Tibial nerve (tissue), 4 donors: ENCODE measurements around the gene SHC2. TPM values are rescaled to one million over a fixed set of nuclear protein-coding genes. Genes with fewer than 3 reads are reported as not detected.

ENCODE experiments used
- DNase-seq, 2 donors: peaks; one replicate each; pipeline ENCODE4 v3.0.0-alpha.2; 2019; ENCODE audit warnings: low spot score in 2 of 2
- H3K27ac ChIP-seq, 4 donors: fragments of 200-600 bp; sonication (generic) in 3 of 4; one replicate each; pipeline ENCODE4 v1.5.1; 2017 to 2019; ENCODE audit warnings: mild to moderate bottlenecking in 1 of 4
- H3K27me3 ChIP-seq, 2 donors: fragments of 200-600 bp; sonication (generic) in 1 of 2; one replicate each; pipeline versions ENCODE4 v1.5.1 to v1.6.0; 2017 to 2019
- H3K36me3 ChIP-seq, 3 donors: fragments of 200-600 bp; sonication (generic); one replicate each; pipeline ENCODE4 v1.5.1; 2018 to 2019
- H3K4me1 ChIP-seq, 4 donors: fragments of 200-600 bp; sonication (generic) in 3 of 4; one replicate each; pipeline ENCODE4 v1.5.1; 2017 to 2019
- H3K4me3 ChIP-seq, 4 donors: fragments of 200-600 bp; sonication (generic) in 3 of 4; one replicate each; pipeline ENCODE4 v1.5.1; 2017 to 2019; ENCODE audit warnings: mild to moderate bottlenecking in 1 of 4, moderate library complexity in 1 of 4
- H3K9me3 ChIP-seq, 4 donors: fragments of 200-600 bp; sonication (generic) in 3 of 4; one replicate each; pipeline ENCODE4 v1.5.1; 2017 to 2019
- CTCF ChIP-seq, 5 experiments: fragments of 200-600 bp in 3 of 5; fragments of 450-650 bp in 2 of 5; sonication (generic) in 3 of 5; IDR thresholded peaks; one replicate each; pipeline ENCODE4 v1.5.1; 2016 to 2019; ENCODE audit warnings: antibody characterized with exemption in 5 of 5, mild to moderate bottlenecking in 3 of 5, moderate library complexity in 2 of 5
- EP300 ChIP-seq, 2 donors: sonication (generic); formaldehyde crosslinking; IDR thresholded peaks; one replicate each; pipeline ENCODE4 v1.6.1; 2017; ENCODE audit warnings: antibody characterized with exemption in 2 of 2, mild to moderate bottlenecking in 1 of 2
- POLR2A ChIP-seq, 2 donors: fragments of 450-650 bp; IDR thresholded peaks; one replicate each; pipeline ENCODE4 v1.6.1; 2017; ENCODE audit warnings: antibody characterized with exemption in 2 of 2, mild to moderate bottlenecking in 2 of 2, moderate library complexity in 2 of 2
- WGBS, 2 donors: methylation state at CpG; one replicate each; pipeline ENCODE4 v1.1.5; 2018; 5-methylcytosine and 5-hydroxymethylcytosine counted together
- total RNA-seq, 4 donors: library from RNA; depleted of rRNA; stranded (reverse); fragments of >200 nt; gene quantifications; one replicate each; pipeline ENCODE4 v1.1.0, GENCODE V29; 2016

Gene SHC2
- total RNA-seq, 4 donors from 2014 or later = 13.5 to 41.1 (median 22.9) TPM

DNA sequence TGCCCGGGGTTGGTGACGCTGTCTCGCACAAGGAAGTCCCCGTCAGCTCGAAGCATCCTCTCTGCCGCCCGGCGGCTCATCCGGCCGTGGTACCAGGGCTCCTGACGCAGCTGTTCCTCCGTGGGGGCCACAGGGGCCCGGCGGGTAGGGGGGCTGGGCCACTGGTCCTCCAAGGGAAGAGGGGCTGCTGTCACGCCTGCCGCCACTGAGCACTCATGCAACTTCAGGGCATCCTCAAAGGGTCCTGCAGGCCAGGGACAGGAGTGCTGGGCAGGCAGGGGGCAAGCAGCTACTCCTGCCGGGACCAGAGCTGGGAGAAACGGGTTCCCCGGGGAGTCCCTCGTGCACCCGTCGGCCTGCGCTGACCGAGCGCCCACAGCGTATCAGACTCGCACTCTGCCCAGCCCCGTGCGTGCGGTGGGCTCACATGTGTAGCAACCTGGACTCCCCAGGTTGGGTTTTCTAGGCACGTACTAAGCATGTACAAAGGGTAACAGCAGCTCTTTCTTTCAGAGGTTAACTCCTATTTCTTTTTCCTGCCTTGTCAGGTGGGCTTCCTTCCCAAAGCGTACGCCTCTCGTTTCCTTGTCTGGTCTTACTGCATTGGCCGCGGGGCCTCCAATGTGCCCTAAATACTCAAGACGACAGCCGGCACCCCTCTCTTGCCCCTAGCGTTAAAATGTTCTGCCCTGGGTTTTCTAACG, 38.5 kb downstream of the SHC2 start:
- Histone ChIP-seq H3K9me3 (no peaks in the 10 kb centered on the region), H3K27me3 (no peaks in the 10 kb centered on the region), H3K4me3 (no peak overlapping the region), H3K4me1 (peaks cover 0 to 3% (median 0%) of the 10 kb centered on the region in 4 donors), H3K36me3 (peaks cover 0 to 8% (median 0%) of the 10 kb centered on the region in 3 donors), H3K27ac (no peak overlapping the region)
- 75 to 94% methylated on average over 37 to 38 of the region's 40 CpGs for WGBS, 2 donors
- no peak for TF ChIP-seq CTCF (IDR thresholded peaks at IDR 0.05)
- DNase-seq = no peak

- WGBS, 2 donors = 73 to 77% methylated on average over 25 to 29 of the region's 31 CpGs
- Histone ChIP-seq H3K27ac (no peak overlapping the region), H3K4me1 (peaks cover 0 to 3% (median 0%) of the 10 kb centered on the region in 4 donors), H3K27me3 (no peaks in the 10 kb centered on the region), H3K9me3 (no peaks in the 10 kb centered on the region), H3K4me3 (no peak overlapping the region), H3K36me3 (peaks cover 0 to 15% (median 0%) of the 10 kb centered on the region in 3 donors)
- TF ChIP-seq EP300 (IDR thresholded peaks at IDR 0.05) = no peak
- no peak for TF ChIP-seq CTCF (IDR thresholded peaks at IDR 0.05)
- no peak for TF ChIP-seq POLR2A (IDR thresholded peaks at IDR 0.05)
- no peak for DNase-seq
Observed at GRCh38 chr19:419721-420515, 40.9 kb downstream of the SHC2 start.

DNA sequence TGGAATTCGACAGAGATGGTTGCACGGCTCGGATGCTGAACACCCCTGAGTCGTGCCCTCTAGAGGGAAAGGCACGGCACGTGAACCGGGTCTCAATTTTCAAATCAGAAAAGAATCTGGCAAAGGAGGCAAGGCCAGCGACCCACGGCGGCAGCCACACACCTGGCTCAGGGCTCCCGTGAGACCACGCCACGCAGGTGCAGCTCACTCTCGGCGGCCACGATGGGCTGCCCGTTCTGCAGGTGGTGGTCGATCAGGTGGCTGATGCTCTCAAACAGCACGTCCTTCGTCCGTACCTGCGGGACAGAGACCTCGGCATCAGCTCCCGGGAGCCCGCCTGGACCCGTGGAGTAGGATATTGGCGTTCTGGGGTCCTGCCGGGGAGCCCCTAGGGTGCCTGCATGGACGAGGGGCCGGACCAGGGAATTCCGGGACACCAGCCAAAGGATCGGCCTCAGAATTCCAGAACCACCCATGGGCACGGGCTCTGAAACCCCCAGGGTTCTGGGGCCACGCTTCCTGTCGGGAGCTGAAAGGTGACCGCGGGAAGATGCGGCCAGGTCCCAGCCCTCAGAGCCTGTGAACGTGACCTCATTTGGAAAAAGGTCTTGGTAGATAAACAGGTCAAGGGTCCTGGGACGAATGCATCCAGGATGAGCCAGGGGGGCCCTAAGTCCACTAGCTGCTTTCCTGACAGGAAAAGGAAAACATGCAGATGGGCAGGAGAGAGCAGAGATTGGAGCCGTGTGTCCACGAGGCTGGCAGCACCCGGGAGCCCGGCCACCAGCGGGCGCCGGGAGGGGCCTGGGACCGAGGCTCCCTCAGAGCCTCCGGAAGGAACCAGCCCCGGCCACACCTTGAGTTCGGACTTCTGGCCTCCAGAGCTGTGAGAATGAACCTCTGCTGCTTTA, 41.8 kb downstream of the SHC2 start:
- DNase-seq = no peak

DNA sequence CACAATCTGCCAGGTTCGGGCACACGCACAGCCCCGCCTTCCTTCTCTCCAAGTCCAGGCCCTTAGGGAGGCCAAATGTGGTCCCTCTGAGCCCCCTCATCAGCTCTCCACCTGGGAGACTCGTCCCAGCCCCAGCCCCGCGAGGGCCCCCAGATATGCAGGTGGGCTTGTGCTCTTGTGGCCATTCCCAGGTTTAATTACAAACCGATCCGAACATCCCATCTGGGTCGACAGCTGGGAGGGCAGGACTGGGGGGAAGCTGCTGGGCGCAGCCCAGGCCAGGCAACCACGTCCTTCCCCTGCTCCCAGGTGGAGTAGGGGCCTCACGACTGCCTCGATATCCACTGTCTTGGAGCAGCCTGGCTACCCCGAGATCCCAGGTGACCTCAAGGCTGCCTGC, 44.4 kb downstream of the SHC2 start:
- H3K4me1 ChIP-seq = peaks cover 0 to 3% (median 0%) of the 10 kb centered on the region in 4 donors
- DNase-seq = no peak
- no peak overlapping the region for H3K27ac ChIP-seq
- H3K27me3 ChIP-seq = peaks cover 0 to 15% of the 10 kb centered on the region in 2 donors
- no peaks in the 10 kb centered on the region for H3K9me3 ChIP-seq
- H3K4me3 ChIP-seq = no peak overlapping the region
- peaks cover 0 to 7% (median 0%) of the 10 kb centered on the region in 3 donors for H3K36me3 ChIP-seq
- TF ChIP-seq EP300 (IDR thresholded peaks at IDR 0.05) (no peak), POLR2A (IDR thresholded peaks at IDR 0.05) (no peak), CTCF (IDR thresholded peaks at IDR 0.05) (no peak)
- 87 to 92% methylated on average over 9 of the region's 14 CpGs for WGBS, 2 donors

More for the DNA sequence above, 41.8 kb downstream of the SHC2 start:
- no peaks in the 10 kb centered on the region for H3K27me3 ChIP-seq
- no peaks in the 10 kb centered on the region for H3K9me3 ChIP-seq
- H3K27ac ChIP-seq = no peak overlapping the region
- no peak overlapping the region for H3K4me3 ChIP-seq
- TF ChIP-seq EP300 (IDR thresholded peaks at IDR 0.05) (no peak), POLR2A (IDR thresholded peaks at IDR 0.05) (no peak), CTCF (IDR thresholded peaks at IDR 0.05) (no peak)
- WGBS, 2 donors = 71 to 79% methylated on average over 44 to 46 of the region's 51 CpGs
- H3K4me1 ChIP-seq = peaks cover 0 to 3% (median 0%) of the 10 kb centered on the region in 4 donors
- peaks cover 0 to 15% (median 0%) of the 10 kb centered on the region in 3 donors for H3K36me3 ChIP-seq
